Activated CD8-positive, alpha-beta T cell treated with anti-CD3 and anti-CD28 coated beads, Interleukin-2, amount 10 ng/mL, durations not matched to agents 7 days and 5 days (primary cell): ENCODE data around the gene KCNJ10. TPM values are rescaled to one million over a fixed set of nuclear protein-coding genes. Genes with fewer than 3 reads are reported as not detected.
"Not testable (repeated sequence)": the region's sequence is repeated elsewhere in the genome, so short reads cannot be mapped to it uniquely, and the experiment has no call there.

Experiments
- ATAC-seq: fragments of 150-1000 bp; cut with Tn5 transposase; one replicate; pipeline ENCODE4 v1.10.0; 2021; ENCODE audit warnings: moderate library complexity
- CTCF ChIA-PET: fragments of 350-600 bp; sonication (Branson Sonifier 250); formaldehyde crosslinking; loops from one replicate; lab custom pipeline; 2021; ENCODE audit warnings: antibody characterized with exemption; lab: Charles Lee
- POLR2A ChIA-PET: fragments of 350-600 bp; sonication (Branson Sonifier 250); formaldehyde crosslinking; loops from one replicate; lab custom pipeline; 2021; ENCODE audit warnings: antibody characterized with exemption; lab: Charles Lee
- DNase-seq: peaks from one replicate; pipeline ENCODE4 v3.0.0-alpha.2; 2020
- H3K27ac Mint-ChIP-seq: one replicate; pipeline ENCODE4 v1.8.0; 2021; ENCODE audit warnings: mild to moderate bottlenecking, mixed read lengths
- H3K27me3 Mint-ChIP-seq: one replicate; pipeline ENCODE4 v1.8.0; 2021; ENCODE audit warnings: low read depth, mixed read lengths
- H3K36me3 Mint-ChIP-seq: one replicate; pipeline ENCODE4 v1.8.0; 2021; ENCODE audit warnings: low read depth, mixed read lengths
- H3K4me1 Mint-ChIP-seq: one replicate; pipeline ENCODE4 v1.8.0; 2021; ENCODE audit warnings: low read depth, mixed read lengths
- H3K4me3 Mint-ChIP-seq: one replicate; pipeline ENCODE4 v1.8.0; 2021; ENCODE audit warnings: mild to moderate bottlenecking, mixed read lengths
- H3K9me3 Mint-ChIP-seq: one replicate; pipeline ENCODE4 v1.8.0; 2022; ENCODE audit warnings: mixed read lengths; ENCODE audit not compliant: insufficient read depth
- total RNA-seq, 2 experiments: library from RNA; stranded (reverse); gene quantifications; one replicate each; pipeline ENCODE4 v1.2.3, GENCODE V29; 2021

KCNJ10 gene
- total RNA-seq = not detected

DNA sequence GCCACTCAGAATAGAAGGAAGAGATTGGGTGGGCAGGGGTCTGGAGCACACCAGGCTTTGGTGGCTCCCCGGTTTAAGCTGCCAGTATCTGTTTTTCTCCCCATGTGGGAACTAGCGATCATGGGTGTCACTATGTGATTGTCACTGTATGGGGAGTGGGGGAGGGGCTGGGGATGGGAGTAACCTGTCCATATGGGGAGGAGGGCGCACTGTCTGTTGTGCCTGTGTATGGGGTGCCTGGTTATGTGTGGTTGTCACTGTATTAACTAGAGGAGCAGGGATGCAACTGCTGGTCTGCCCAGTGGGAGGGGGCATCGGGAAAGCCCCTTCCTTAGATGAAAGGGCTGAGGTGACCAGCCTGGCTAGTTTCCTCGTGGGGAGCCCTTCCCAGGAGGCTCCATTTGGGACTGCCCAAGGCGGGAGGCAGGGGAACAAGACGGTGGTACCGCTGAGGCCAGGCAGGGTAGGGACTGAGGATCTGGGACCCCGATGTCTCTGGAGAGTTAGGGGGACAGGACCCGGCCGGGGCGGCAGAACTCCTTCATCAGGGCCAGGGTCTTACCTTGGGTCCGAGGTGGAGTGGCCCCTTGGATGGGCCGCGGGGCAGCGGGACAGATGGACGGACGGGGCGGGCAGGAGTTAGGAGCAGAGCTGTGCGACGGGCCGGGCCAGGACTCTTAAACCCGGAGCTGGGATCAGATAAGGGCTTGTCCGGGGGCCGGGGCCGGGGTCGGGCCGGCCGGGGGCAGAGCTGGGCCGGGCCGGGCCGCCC, at the start of gene KCNJ10:
Gene KCNJ10 (minus strand): TSS at position 701 of the 772 bp plus-strand sequence. CDS start 27,628 bp downstream, outside the sequence.
- ChIA-PET POLR2A (no interaction called here), CTCF (interaction anchor here (1.4 to 27.5 kb wide), 4 partner anchors 9 to 17 kb away, joined by 4 to 617 read pairs (median 39); partner anchors contain the start of gene KCNJ9)
- peaks cover 14% of the 10 kb centered on the region for H3K4me1 Mint-ChIP-seq
- peak within 1 kb of the TSS; percentile 66 for H3K4me3 Mint-ChIP-seq
- no peaks in the 10 kb centered on the region for H3K36me3 Mint-ChIP-seq
- ATAC-seq (no peak), DNase-seq (no peak)
- H3K27ac Mint-ChIP-seq = no peak within 1 kb of the TSS
- H3K27me3 Mint-ChIP-seq = peaks cover 58% of the 10 kb centered on the region
- no peaks in the 10 kb centered on the region for H3K9me3 Mint-ChIP-seq

DNA sequence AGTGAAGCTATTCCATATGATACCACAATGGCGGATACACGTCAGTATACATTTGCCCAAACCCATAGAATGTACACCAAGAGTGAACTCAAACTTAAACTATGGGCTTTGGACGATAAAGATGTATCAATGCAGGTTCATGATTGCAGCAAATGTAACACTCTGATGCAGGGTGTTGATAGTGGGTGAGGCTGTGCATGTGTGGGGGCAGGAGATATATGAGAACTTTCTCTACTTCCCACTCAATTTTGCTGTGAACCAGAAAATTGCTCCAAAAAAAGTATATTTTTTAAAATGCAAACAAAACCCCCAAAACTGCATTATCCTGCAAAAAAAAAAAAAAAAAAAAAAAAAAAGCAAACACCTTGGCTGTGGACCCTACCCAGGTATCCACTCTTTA, 49.0 kb upstream of the KCNJ10 start:
- Mint-ChIP-seq H3K36me3 (no peaks in the 10 kb centered on the region), H3K27ac (no peak overlapping the region), H3K27me3 (peaks cover 16% of the 10 kb centered on the region), H3K9me3 (no peaks in the 10 kb centered on the region), H3K4me1 (no peaks in the 10 kb centered on the region), H3K4me3 (no peak overlapping the region)
- CTCF ChIA-PET = interaction anchor here (1.0 to 1.2 kb wide), 2 partner anchors 18 to 33 kb away, joined by 3 to 5 read pairs; no protein-coding TSS in a partner anchor
- POLR2A ChIA-PET = no interaction called here
- ATAC-seq (no peak), DNase-seq (no peak)

DNA sequence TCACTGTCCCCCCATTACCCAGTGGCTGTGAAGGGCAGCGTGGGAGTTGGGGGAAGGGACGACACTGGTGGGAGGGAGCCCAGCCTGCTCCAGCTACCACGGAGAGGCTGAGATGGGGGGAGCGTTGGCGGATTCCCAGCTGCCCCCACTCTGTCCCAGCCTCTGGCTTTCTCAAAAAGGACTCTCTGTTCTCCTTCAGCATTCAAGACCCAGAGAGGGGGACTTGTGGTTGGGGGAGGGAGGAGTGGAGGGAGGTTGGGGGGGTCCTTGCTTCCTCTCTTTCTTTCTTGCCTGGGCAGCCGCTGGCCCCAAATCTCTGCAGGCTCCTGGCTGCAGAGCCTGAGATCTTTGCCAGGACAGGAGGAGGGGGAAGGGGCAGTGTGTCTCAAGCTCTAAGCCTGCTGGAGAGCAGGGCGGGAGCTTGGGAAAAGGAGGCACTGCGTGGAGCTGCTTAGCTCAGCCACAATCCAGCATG, 47.8 kb upstream of the KCNJ10 start:
- no peak overlapping the region for H3K4me3 Mint-ChIP-seq
- no peaks in the 10 kb centered on the region for H3K4me1 Mint-ChIP-seq
- no peak overlapping the region for H3K27ac Mint-ChIP-seq
- no peaks in the 10 kb centered on the region for H3K9me3 Mint-ChIP-seq
- no peak for DNase-seq
- ATAC-seq = no peak
- no peaks in the 10 kb centered on the region for H3K36me3 Mint-ChIP-seq
- peaks cover 16% of the 10 kb centered on the region for H3K27me3 Mint-ChIP-seq
- ChIA-PET POLR2A (no interaction called here), CTCF (interaction anchor here (1.0 to 1.2 kb wide), 3 partner anchors 17 to 128 kb away, joined by 3 to 5 read pairs (median 4); no protein-coding TSS in a partner anchor)

DNA sequence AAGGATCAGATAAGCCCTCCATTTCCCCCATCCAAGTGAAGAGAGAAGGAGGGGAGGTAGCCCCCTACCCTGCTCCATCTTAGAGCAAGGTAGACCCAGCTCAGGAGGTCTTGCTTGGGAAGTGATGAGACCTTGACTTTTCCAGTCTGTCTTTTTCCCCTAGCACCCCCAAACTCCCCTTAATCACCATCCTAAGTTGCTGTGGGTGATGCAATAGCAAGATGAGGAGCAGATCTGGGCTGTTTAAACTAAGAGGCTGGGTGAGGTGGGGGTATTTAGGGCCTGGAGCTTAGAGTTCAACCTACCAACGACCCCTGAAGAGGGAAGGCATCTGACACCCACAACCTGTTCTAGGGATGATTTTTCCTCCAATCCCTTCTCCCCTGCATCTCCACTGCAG, 47.3 kb upstream of the KCNJ10 start:
- DNase-seq (no peak), ATAC-seq (no peak)
- ChIA-PET CTCF (interaction anchor here (0.8 to 1.2 kb wide), 2 partner anchors 16 to 129 kb away, joined by 3 to 4 read pairs; no protein-coding TSS in a partner anchor), POLR2A (no interaction called here)
- Mint-ChIP-seq H3K4me1 (no peaks in the 10 kb centered on the region), H3K27me3 (peaks cover 16% of the 10 kb centered on the region), H3K9me3 (no peaks in the 10 kb centered on the region), H3K36me3 (no peaks in the 10 kb centered on the region), H3K4me3 (no peak overlapping the region), H3K27ac (no peak overlapping the region)

DNA sequence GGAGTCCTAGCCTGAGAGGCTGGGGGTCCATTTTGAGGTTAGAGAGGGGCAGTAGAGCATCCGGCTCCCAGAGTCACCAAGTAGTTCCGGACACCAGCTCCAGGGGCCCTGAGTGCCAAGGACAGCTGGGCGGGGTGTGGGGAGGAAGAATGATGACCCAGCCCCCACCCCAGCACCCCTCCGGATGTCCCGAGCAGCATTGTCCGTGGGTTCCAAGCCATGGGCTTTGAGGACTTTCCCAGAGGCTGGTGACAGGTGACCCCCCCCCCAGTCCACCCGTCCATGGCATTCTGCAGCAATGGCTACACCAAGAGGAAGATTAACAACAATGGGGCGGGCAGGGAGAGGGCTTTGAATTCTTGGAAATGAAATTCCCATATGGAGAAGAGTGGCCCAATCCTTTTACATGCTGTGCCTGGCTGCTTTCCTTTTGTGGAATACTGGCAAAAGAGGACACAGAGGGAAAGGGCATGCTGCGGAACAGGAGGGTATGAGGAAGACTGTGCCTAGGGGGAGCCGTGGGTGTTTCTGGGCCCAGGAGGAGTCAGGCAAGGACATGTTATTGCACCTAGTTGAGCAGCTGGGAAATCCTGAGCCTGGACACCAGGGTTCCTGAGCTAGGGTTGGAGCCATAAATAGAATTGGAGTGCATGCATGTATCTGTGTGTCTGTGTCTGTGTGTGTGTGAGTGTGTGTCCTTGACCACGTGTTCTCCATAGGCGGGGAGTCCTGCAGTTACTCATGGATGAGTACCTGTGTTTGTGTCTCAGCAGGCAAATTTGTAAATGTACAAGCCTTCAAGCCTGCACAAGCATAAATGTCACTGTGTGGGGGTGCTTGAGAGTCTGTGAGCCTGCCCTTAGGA, 46.6 kb upstream of the KCNJ10 start:
- Mint-ChIP-seq H3K4me1 (no peaks in the 10 kb centered on the region), H3K27ac (no peak overlapping the region), H3K9me3 (no peaks in the 10 kb centered on the region), H3K27me3 (peaks cover 16% of the 10 kb centered on the region), H3K36me3 (no peaks in the 10 kb centered on the region), H3K4me3 (no peak overlapping the region)
- CTCF ChIA-PET = interaction anchor here (0.8 kb wide), 1 partner anchor 15 kb away, joined by 3 read pairs; no protein-coding TSS in a partner anchor
- DNase-seq (no peak), ATAC-seq (no peak)
- POLR2A ChIA-PET = interaction anchor here (0.6 kb wide), 1 partner anchor 19 kb away, joined by 3 read pairs; no protein-coding TSS in a partner anchor

DNA sequence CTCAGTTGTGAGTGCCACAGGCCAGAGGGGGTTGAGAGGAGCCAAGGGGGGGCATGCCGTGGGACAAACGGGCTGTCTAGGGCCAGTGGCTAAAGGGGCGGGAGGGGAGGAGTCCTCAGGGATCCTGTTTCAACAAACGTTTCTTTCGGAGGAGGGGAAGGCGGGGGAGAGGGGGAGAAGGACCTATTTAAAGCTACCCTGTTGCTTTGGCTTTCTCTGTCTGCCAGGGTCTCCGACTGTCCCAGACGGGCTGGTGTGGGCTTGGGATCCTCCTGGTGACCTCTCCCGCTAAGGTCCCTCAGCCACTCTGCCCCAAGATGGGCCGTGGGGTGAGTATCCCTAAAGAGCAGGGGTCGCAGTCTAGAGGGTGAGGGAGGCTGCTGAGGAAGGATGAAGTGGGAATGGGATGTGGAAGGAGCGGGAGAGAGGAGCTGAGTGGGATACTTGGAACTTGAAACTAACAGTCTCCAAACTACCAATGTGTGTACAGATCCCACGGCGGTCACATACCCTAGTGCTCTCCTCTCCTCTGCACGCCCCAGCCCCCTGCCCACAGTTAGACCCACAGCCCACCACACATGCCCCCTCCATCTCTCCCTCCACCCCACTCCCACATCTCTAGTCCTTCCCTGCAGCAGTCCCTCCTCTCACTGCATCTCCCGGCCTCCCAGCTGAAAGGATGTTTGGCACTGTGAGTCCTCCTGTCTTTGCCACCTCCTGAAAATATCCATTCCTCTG, 45.8 kb upstream of the KCNJ10 start, which contains the start of gene ATP1A2:
Gene ATP1A2 (plus strand): TSS at position 215 of the 738 bp plus-strand sequence. CDS start 103 bp downstream, at position 318.
- Mint-ChIP-seq H3K27me3 (peaks cover 16% of the 10 kb centered on the region), H3K4me3 (no peak within 1 kb of the TSS), H3K27ac (no peak within 1 kb of the TSS), H3K4me1 (no peaks in the 10 kb centered on the region), H3K9me3 (no peaks in the 10 kb centered on the region), H3K36me3 (no peaks in the 10 kb centered on the region)
- ATAC-seq = no peak
- no peak for DNase-seq
- POLR2A ChIA-PET = no interaction called here
- CTCF ChIA-PET = no interaction called here

DNA sequence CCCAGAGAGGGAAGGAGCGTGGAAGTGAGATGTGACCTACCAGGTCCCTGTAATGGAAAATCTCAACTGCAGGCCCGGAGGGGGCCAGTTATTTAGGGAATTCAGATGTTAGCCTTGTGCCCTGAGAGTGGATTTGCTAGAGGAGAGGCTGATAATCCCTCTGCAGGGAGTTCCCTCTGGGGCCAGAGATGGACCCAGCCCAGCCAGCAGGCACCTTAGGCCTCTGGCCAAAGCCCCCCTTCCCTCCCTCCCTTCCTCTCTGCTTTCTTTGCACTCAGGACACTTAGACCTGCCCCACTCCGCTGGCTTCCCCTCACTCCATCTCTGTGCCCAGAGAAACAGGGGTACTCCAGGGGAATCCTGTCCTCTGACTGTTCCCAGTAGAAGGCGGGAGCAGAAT, 44.1 kb upstream of the KCNJ10 start:
- no peaks in the 10 kb centered on the region for H3K4me1 Mint-ChIP-seq
- no peak for DNase-seq
- H3K36me3 Mint-ChIP-seq = no peaks in the 10 kb centered on the region
- CTCF ChIA-PET = interaction anchor here (1.0 to 1.1 kb wide), 2 partner anchors 10 to 36 kb away, joined by 3 read pairs; no protein-coding TSS in a partner anchor
- H3K4me3 Mint-ChIP-seq = no peak overlapping the region
- no peaks in the 10 kb centered on the region for H3K9me3 Mint-ChIP-seq
- no peak for ATAC-seq
- peaks cover 16% of the 10 kb centered on the region for H3K27me3 Mint-ChIP-seq
- H3K27ac Mint-ChIP-seq = no peak overlapping the region
- POLR2A ChIA-PET = no interaction called here

DNA sequence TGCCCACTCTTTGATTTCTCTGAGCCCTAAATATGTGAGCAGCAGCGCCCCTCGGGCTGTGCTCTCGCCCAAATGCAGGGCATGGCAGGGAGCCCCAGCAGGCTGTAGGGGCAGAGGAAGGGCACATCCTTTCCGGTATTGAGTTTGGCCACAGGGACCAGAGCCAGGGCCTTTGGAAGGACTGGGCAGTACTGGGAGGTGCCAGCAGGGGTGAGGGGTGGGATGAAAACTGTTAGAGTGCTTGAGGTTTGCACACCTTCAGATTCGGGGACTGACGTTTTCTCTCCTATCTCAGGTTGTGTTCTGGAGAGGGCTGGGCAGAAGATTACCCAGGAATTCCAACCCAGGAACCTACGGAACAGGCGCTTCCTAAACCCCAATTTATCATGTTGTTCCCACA, 43.4 kb upstream of the KCNJ10 start:
- Mint-ChIP-seq H3K9me3 (no peaks in the 10 kb centered on the region), H3K4me1 (no peaks in the 10 kb centered on the region), H3K36me3 (no peaks in the 10 kb centered on the region), H3K4me3 (no peak overlapping the region), H3K27ac (no peak overlapping the region), H3K27me3 (peaks cover 13% of the 10 kb centered on the region)
- ChIA-PET CTCF (no interaction called here), POLR2A (no interaction called here)
- DNase-seq (no peak), ATAC-seq (no peak)

DNA sequence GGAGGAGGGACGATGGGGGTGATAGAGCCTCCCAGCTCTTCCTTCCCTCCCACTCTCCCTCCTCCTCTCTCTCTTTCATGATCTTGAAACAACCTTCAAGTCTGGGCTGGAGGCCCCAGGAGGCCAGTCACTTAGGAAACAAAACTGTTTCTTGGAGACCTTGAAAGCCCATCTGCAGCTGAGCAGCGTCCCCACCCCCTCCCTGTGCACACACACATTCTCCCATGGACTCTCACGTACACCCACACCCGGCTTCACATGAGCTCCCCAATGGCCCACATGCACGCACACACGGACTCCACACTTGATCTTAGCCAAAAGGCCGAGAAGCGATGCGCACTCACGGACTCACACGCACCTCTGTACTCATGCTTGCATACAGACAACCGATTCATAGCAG, 42.4 kb upstream of the KCNJ10 start:
- POLR2A ChIA-PET = no interaction called here
- DNase-seq = no peak
- no peak for ATAC-seq
- Mint-ChIP-seq H3K9me3 (no peaks in the 10 kb centered on the region), H3K27ac (no peak overlapping the region), H3K27me3 (peaks cover 10% of the 10 kb centered on the region), H3K4me1 (no peaks in the 10 kb centered on the region), H3K36me3 (no peaks in the 10 kb centered on the region), H3K4me3 (no peak overlapping the region)
- CTCF ChIA-PET = interaction anchor here (1.1 to 1.3 kb wide), 2 partner anchors 9 to 11 kb away, joined by 3 read pairs; no protein-coding TSS in a partner anchor

DNA sequence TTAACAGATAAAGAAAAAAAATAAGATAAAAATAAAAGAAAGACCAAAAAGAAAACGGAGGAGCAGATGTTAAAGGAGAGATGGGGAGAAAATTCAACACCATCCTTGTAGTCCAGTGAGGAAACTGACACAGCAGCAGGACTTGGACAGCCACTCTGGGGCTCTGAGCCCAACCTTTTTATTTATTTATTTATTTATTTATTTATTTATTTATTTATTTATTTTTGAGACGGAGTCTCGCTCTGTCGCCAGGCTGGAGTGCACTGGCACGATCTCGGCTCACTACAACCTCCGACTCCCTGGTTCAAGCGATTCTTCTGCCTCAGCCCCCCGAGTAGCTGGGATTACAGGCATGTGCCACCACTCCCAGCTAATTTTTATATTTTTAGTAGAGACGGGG, 41.5 kb upstream of the KCNJ10 start:
- H3K36me3 Mint-ChIP-seq, H3K4me3 Mint-ChIP-seq, ATAC-seq, H3K9me3 Mint-ChIP-seq, H3K27ac Mint-ChIP-seq, POLR2A ChIA-PET, DNase-seq, H3K4me1 Mint-ChIP-seq, H3K27me3 Mint-ChIP-seq: not testable (repeated sequence)
- CTCF ChIA-PET = interaction anchor here (1.3 to 2.1 kb wide), 2 partner anchors 10 to 140 kb away, joined by 3 to 4 read pairs; no protein-coding TSS in a partner anchor

DNA sequence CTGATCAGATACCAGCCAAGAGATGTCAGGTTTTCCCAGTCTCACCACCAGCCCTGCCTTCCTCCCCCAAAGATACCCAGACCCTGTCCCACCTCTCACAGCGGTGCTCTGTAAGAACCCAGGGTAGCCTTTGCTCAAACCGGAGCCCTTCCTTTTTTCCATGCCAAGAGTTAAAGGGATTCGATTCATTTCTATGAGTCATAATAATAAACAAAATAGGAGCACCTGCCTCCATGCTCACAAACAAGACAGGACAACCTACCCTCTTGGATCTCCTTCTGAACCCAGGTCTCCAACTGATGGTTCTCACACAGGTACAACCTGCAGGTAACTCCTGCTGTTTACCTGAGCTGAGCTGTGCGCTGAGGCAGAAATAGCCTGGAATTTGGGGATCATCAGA, 39.7 kb upstream of the KCNJ10 start:
- no peak for DNase-seq
- POLR2A ChIA-PET = interaction anchor here (0.6 kb wide), 1 partner anchor 224 kb away, joined by 3 read pairs; no protein-coding TSS in a partner anchor
- ATAC-seq = no peak
- Mint-ChIP-seq H3K9me3 (no peaks in the 10 kb centered on the region), H3K27ac (no peak overlapping the region), H3K27me3 (peaks cover 8% of the 10 kb centered on the region), H3K4me1 (no peaks in the 10 kb centered on the region), H3K36me3 (no peaks in the 10 kb centered on the region), H3K4me3 (no peak overlapping the region)
- CTCF ChIA-PET = interaction anchor here (0.7 to 2.5 kb wide), 8 partner anchors 9 to 267 kb away, joined by 3 to 20 read pairs (median 4); partner anchors contain the start of gene IGSF8
